SK-N-SH treated with all-trans-retinoic acid at 6 μM for 48 hours (cell line): ENCODE data around the gene NAPB.

Experiments used
- ATAC-seq: fragments of 200-7000 bp; cut with Tn5 transposase; 3 replicates; pipeline ENCODE4 v1.9.1; 2020; ENCODE audit warnings: mild to moderate bottlenecking, moderate library complexity
- ARNTL ChIP-seq: fragments of 450-650 bp; formaldehyde crosslinking; IDR thresholded peaks from 2 replicates; pipeline ENCODE4 v1.5.0; 2020; ENCODE audit warnings: low read depth, mild to moderate bottlenecking, moderate library complexity, borderline replicate concordance
- BACH2 ChIP-seq: fragments of 250-450 bp; sonication (Bioruptor Pico); IDR thresholded peaks from 2 replicates; pipeline ENCODE4 v1.9.0; 2021; ENCODE audit warnings: mild to moderate bottlenecking, borderline replicate concordance
- CREB5 ChIP-seq: fragments of 250-450 bp; sonication (Bioruptor Pico); IDR thresholded peaks from 2 replicates; pipeline ENCODE4 v1.5.1; 2020; ENCODE audit warnings: low read depth, mild to moderate bottlenecking, moderate library complexity
- CSDC2 ChIP-seq: fragments of 250-450 bp; sonication (Bioruptor Pico); IDR thresholded peaks from 2 replicates; pipeline ENCODE4 v1.5.0; 2020; ENCODE audit warnings: mild to moderate bottlenecking, moderate library complexity
- CSRNP3 ChIP-seq: fragments of 250-450 bp; sonication (Bioruptor Pico); IDR thresholded peaks from 2 replicates; pipeline ENCODE4 v1.5.1; 2021; ENCODE audit warnings: mild to moderate bottlenecking, moderate library complexity
- GLIS3 ChIP-seq: fragments of 250-450 bp; sonication (Bioruptor Pico); IDR thresholded peaks from 2 replicates; pipeline ENCODE4 v1.5.0; 2020; ENCODE audit warnings: mild to moderate bottlenecking, moderate library complexity
- ISL1 ChIP-seq: fragments of 250-450 bp; sonication (Bioruptor Pico); IDR thresholded peaks from 2 replicates; pipeline ENCODE4 v2.1.2; 2022; ENCODE audit warnings: mild to moderate bottlenecking, moderate library complexity
- OSR1 ChIP-seq: fragments of 250-450 bp; sonication (Bioruptor Pico); IDR thresholded peaks from 2 replicates; pipeline ENCODE4 v1.8.0; 2022; ENCODE audit warnings: moderate library complexity, mild to moderate bottlenecking, inconsistent platforms
- PATZ1 ChIP-seq: fragments of 250-450 bp; sonication (Bioruptor Pico); IDR thresholded peaks from 2 replicates; pipeline ENCODE4 v1.8.0; 2020; ENCODE audit warnings: mild to moderate bottlenecking, moderate library complexity, borderline replicate concordance
- POU6F1 ChIP-seq: fragments of 250-450 bp; sonication (Bioruptor Pico); IDR thresholded peaks from 2 replicates; pipeline ENCODE4 v1.8.0; 2021; ENCODE audit warnings: low read depth, mild to moderate bottlenecking, moderate library complexity, borderline replicate concordance
- RARB ChIP-seq: fragments of 250-450 bp; sonication (Bioruptor Pico); IDR thresholded peaks from 2 replicates; pipeline ENCODE4 v1.8.0; 2021; ENCODE audit warnings: mild to moderate bottlenecking, moderate library complexity
- SNAI2 ChIP-seq: fragments of 250-450 bp; sonication (Bioruptor Pico); IDR thresholded peaks from 2 replicates; pipeline ENCODE4 v1.5.0; 2020; ENCODE audit warnings: mild to moderate bottlenecking, moderate library complexity
- TOX ChIP-seq: fragments of 250-450 bp; sonication (Bioruptor Pico); IDR thresholded peaks from 2 replicates; pipeline ENCODE4 v1.8.0; 2021; ENCODE audit warnings: mild to moderate bottlenecking, moderate library complexity, borderline replicate concordance
- TSHZ2 ChIP-seq: fragments of 250-450 bp; sonication (Bioruptor Pico); IDR thresholded peaks from 2 replicates; pipeline ENCODE4 v1.5.0; 2020; ENCODE audit warnings: mild to moderate bottlenecking, moderate library complexity
- ZC3H10 ChIP-seq: fragments of 250-450 bp; sonication (Bioruptor Pico); IDR thresholded peaks from 2 replicates; pipeline ENCODE4 v1.5.1; 2021; ENCODE audit warnings: mild to moderate bottlenecking, moderate library complexity
- ZFP30 ChIP-seq: fragments of 450-650 bp; formaldehyde crosslinking; IDR thresholded peaks from 2 replicates; pipeline ENCODE4 v1.5.0; 2022; ENCODE audit warnings: mild to moderate bottlenecking, moderate library complexity
- ZNF565 ChIP-seq: fragments of 450-650 bp; formaldehyde crosslinking; conservative IDR thresholded peaks from 2 replicates; pipeline ENCODE4 v1.5.0; 2020; ENCODE audit warnings: low read depth, mild to moderate bottlenecking, moderate library complexity
- ZNF70 ChIP-seq: fragments of 450-650 bp; formaldehyde crosslinking; IDR thresholded peaks from 2 replicates; pipeline ENCODE4 v1.5.0; 2020; ENCODE audit warnings: mild to moderate bottlenecking, moderate library complexity
- ZNF8 ChIP-seq: fragments of 450-650 bp; formaldehyde crosslinking; IDR thresholded peaks from 2 replicates; pipeline ENCODE4 v1.5.0; 2020; ENCODE audit warnings: mild to moderate bottlenecking, moderate library complexity

NAPB gene

GRCh38 chr20:23326774-23327173 is 94.5 kb downstream of the NAPB start:
- ATAC-seq: no peak
- TF ChIP-seq SNAI2 (CRISPR knock-in tag): no peak
- no peak for TF ChIP-seq ZFP30
- no peak for TF ChIP-seq PATZ1 (CRISPR knock-in tag)
- no peak for TF ChIP-seq OSR1
- TF ChIP-seq RARB (CRISPR knock-in tag): no peak
- no peak for TF ChIP-seq CREB5 (CRISPR knock-in tag)
- no peak for TF ChIP-seq BACH2 (CRISPR knock-in tag)
- no peak for TF ChIP-seq TOX (CRISPR knock-in tag)
- TF ChIP-seq ISL1 (CRISPR knock-in tag): no peak
- no peak for TF ChIP-seq ZNF8 (CRISPR knock-in tag)
- TF ChIP-seq CSRNP3 (CRISPR knock-in tag): no peak
- TF ChIP-seq ZC3H10 (CRISPR knock-in tag): no peak

GRCh38 chr20:23325107-23325506 is 96.2 kb downstream of the NAPB start:
- TF ChIP-seq BACH2 (CRISPR knock-in tag) (no peak), CSDC2 (no peak), ZNF70 (CRISPR knock-in tag) (no peak), CREB5 (CRISPR knock-in tag) (no peak), PATZ1 (CRISPR knock-in tag) (no peak), ZNF565 (no peak), OSR1 (no peak), ZFP30 (no peak), ISL1 (CRISPR knock-in tag) (no peak), ARNTL (no peak), POU6F1 (no peak), GLIS3 (CRISPR knock-in tag) (no peak), TSHZ2 (CRISPR knock-in tag) (no peak)
- TF ChIP-seq, all 23 proteins: peak for 0

More at GRCh38 chr20:23325107-23325506, 96.2 kb downstream of the NAPB start:
- ATAC-seq: no peak
